VCaP (cell line): ENCODE data around the gene BCAS3.

Experiments used
- H3K27ac ChIP-seq: fragments of 450-650 bp; 2 replicates; pipeline ENCODE4 v1.5.1; 2017
- TF ChIP-seq, protein P1 (sequence below): fragments of 450-650 bp; conservative IDR thresholded peaks from 2 replicates; pipeline ENCODE4 v1.5.1; 2017; ENCODE audit warnings: mild to moderate bottlenecking, moderate library complexity

BCAS3 gene

DNA sequence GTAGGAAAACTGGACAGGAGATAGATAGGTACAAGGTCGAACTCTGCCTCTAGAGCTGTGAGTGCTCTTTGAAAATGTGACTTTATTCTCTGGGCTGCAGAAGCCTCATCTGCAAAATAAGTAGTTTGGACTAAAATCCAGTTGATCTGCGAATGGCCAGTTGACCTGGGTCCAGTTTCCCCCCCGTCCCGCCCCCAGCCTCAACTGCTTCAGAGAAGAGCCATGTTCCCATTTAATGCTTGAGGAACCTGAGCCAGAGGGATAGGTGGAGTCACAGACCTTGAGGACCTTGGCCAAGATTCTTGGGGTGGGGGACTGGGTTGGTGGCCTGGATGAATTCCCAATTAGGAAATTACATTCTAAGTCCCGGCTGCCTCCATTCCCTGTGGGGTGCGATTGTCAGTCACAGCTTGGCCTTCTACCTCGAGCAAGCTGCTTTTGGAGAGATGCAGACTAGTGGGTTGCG, 736.0 kb downstream of the BCAS3 start:
- H3K27ac ChIP-seq, result no peak overlapping the region
- TF ChIP-seq, protein P1, sequence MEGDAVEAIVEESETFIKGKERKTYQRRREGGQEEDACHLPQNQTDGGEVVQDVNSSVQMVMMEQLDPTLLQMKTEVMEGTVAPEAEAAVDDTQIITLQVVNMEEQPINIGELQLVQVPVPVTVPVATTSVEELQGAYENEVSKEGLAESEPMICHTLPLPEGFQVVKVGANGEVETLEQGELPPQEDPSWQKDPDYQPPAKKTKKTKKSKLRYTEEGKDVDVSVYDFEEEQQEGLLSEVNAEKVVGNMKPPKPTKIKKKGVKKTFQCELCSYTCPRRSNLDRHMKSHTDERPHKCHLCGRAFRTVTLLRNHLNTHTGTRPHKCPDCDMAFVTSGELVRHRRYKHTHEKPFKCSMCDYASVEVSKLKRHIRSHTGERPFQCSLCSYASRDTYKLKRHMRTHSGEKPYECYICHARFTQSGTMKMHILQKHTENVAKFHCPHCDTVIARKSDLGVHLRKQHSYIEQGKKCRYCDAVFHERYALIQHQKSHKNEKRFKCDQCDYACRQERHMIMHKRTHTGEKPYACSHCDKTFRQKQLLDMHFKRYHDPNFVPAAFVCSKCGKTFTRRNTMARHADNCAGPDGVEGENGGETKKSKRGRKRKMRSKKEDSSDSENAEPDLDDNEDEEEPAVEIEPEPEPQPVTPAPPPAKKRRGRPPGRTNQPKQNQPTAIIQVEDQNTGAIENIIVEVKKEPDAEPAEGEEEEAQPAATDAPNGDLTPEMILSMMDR, result no peak

GRCh38 chr17:61414141-61414935, 736.7 kb downstream of the BCAS3 start:
- no peak overlapping the region for H3K27ac ChIP-seq
- TF ChIP-seq, protein P1, result no peak

GRCh38 chr17:61414936-61415251, 737.2 kb downstream of the BCAS3 start:
- H3K27ac ChIP-seq, result no peak overlapping the region
- TF ChIP-seq, protein P1, result no peak

GRCh38 chr17:61415374-61416210, 737.9 kb downstream of the BCAS3 start:
- TF ChIP-seq, protein P1, result no peak
- H3K27ac ChIP-seq, result no peak overlapping the region; the same call in 1 of the 2 replicates

DNA sequence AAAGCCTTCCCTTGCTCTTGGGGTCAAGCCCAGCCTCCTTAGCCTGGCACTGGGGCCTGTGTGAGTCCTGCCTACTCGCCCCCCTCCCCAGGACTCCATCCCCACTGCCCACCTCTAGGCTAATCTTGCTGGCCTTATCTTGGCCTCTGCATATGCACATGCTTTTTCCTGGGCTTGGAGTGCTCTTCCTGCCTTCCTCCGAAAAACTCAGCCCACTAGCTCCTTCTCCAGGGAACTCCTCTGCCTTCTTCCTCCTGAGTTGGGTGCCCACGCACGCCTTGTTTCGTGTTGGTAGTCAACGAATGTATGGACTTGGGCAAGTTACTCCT, 738.5 kb downstream of the BCAS3 start:
- H3K27ac ChIP-seq, result peak overlapping the region; percentile 34; the same call in 1 of the 2 replicates
- TF ChIP-seq, protein P1, result no peak

GRCh38 chr17:61416540-61417363, 739.1 kb downstream of the BCAS3 start:
- H3K27ac ChIP-seq, result peak overlapping the region; percentile 34; the same call in 1 of the 2 replicates
- TF ChIP-seq, protein P1, result peak; percentile 95

DNA sequence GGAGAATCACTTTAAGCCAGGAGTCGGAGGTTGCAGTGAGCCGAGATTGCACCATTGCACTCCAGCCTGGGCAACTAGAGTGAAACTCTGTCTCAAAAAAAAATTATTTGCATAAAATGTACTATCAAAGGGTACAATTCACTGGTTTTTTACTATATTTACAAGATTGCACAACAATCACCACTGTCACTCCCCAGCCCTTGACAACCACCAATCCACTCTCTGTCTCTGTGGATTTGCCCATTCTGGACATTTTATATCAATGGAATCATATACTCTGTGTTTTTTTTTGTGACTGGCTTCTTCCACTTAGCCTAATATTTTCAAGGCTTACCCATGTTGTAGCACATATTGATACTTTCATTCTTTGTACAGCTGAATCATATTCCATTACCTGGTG, 740.8 kb downstream of the BCAS3 start:
- TF ChIP-seq, protein P1, result no peak
- no peak overlapping the region for H3K27ac ChIP-seq
